MCF 10A (cell line): ENCODE data around the gene RAB5B. TPM values are rescaled to one million over a fixed set of nuclear protein-coding genes. Genes with fewer than 3 reads are reported as not detected.

Experiments used
- BruUV-seq: library from RNA; stranded (reverse); fragments of 400-500 nt; replicated peaks from 2 replicates; lab custom pipeline; 2021; lab: Mats Ljungman, UMichigan
- CTCF ChIA-PET: fragments of 300-600 bp; sonication (Branson Sonifier 250); formaldehyde crosslinking; extraction: SDS; loops from one replicate; lab custom pipeline; 2021; ENCODE audit warnings: antibody characterized with exemption, inconsistent platforms; lab: Yijun Ruan, JAX
- POLR2A ChIA-PET: fragments of 300-600, 350-650 bp; sonication (Branson Sonifier 250); formaldehyde crosslinking; extraction: SDS; loops from one replicate; lab custom pipeline; 2020; ENCODE audit warnings: antibody characterized with exemption, inconsistent platforms; lab: Yijun Ruan, JAX
- DNase-seq: peaks from one replicate; pipeline ENCODE4 v3.0.0-alpha.2; 2018; ENCODE audit not compliant: unreplicated experiment
- H3K27ac Mint-ChIP-seq: one replicate; pipeline ENCODE4 v1.8.0; 2022; ENCODE audit warnings: mild to moderate bottlenecking, low read depth, mixed read lengths; ENCODE audit not compliant: unreplicated experiment
- H3K27me3 Mint-ChIP-seq: one replicate; pipeline ENCODE4 v1.8.0; 2022; ENCODE audit warnings: mixed read lengths; ENCODE audit not compliant: insufficient read depth, unreplicated experiment
- H3K36me3 Mint-ChIP-seq: one replicate; pipeline ENCODE4 v1.8.0; 2022; ENCODE audit warnings: mild to moderate bottlenecking, moderate library complexity, mixed read lengths; ENCODE audit not compliant: insufficient read depth, unreplicated experiment
- H3K4me1 Mint-ChIP-seq: one replicate; pipeline ENCODE4 v1.8.0; 2022; ENCODE audit warnings: mixed read lengths; ENCODE audit not compliant: insufficient read depth, unreplicated experiment
- H3K4me3 Mint-ChIP-seq: one replicate; pipeline ENCODE4 v1.8.0; 2022; ENCODE audit warnings: mild to moderate bottlenecking, moderate library complexity, mixed read lengths; ENCODE audit not compliant: unreplicated experiment
- H3K9me3 Mint-ChIP-seq: one replicate; pipeline ENCODE4 v1.8.0; 2022; ENCODE audit warnings: mixed read lengths; ENCODE audit not compliant: unreplicated experiment
- intact Hi-C: fragments of 100-400 bp; cut with micrococcal nuclease; formaldehyde crosslinking; loops from 2 replicates; pipeline ENCODE4 v1.14.1; 2022
- total RNA-seq: library from RNA; stranded (reverse); gene quantifications from 2 replicates; pipeline ENCODE4 v1.2.3, GENCODE V29; 2022
- TF ChIP-seq, protein P1 (sequence below): fragments of 200-600 bp; IDR thresholded peaks from one replicate; pipeline ENCODE4 v1.8.0; 2022; ENCODE audit warnings: antibody characterized with exemption, mild to moderate bottlenecking; ENCODE audit not compliant: unreplicated experiment

The RAB5B gene
- total RNA-seq, 1 experiment from 2014 or later: 67.4 TPM

DNA sequence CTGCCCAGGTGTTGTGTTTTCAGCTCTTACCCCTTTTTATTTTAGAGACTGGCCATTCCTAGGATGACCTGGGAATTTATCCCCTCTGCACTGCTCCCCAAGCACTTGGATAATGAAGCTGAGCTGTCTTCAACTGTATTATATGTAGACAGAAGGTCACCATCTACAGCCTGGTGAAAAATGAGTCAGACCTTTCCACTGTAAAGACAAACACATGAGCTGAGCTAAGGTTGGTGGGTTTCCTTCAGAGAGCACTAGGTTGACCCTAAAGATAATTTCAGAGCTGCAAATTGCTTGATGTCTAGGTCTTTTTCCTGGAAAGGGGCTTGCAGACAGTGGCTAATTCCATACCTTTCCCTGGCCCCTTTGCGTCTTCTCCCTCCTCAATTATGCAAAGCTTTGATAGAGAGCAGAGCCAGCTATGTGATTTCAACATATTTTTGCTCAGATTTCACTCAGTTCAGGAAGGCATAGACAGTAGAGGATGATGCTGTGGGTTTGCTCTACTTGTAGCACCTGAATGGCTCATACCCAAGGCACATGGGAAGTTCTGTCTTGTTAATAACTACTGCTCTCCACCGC is 37.7 kb downstream of the RAB5B start:
- ChIA-PET CTCF (interaction anchor here (0.6 to 1.4 kb wide), 4 partner anchors 13 to 66 kb away, joined by 3 to 7 read pairs (median 4); no protein-coding TSS in a partner anchor), POLR2A (interaction anchor here (0.5 to 1.1 kb wide), 4 partner anchors 22 to 146 kb away, joined by 3 to 4 read pairs (median 4); partner anchors contain the start of gene PYM1)
- no peak for DNase-seq
- TF ChIP-seq, protein P1, sequence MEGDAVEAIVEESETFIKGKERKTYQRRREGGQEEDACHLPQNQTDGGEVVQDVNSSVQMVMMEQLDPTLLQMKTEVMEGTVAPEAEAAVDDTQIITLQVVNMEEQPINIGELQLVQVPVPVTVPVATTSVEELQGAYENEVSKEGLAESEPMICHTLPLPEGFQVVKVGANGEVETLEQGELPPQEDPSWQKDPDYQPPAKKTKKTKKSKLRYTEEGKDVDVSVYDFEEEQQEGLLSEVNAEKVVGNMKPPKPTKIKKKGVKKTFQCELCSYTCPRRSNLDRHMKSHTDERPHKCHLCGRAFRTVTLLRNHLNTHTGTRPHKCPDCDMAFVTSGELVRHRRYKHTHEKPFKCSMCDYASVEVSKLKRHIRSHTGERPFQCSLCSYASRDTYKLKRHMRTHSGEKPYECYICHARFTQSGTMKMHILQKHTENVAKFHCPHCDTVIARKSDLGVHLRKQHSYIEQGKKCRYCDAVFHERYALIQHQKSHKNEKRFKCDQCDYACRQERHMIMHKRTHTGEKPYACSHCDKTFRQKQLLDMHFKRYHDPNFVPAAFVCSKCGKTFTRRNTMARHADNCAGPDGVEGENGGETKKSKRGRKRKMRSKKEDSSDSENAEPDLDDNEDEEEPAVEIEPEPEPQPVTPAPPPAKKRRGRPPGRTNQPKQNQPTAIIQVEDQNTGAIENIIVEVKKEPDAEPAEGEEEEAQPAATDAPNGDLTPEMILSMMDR: no peak
- no peaks in the 10 kb centered on the region for H3K27me3 Mint-ChIP-seq
- no peaks in the 10 kb centered on the region for H3K9me3 Mint-ChIP-seq
- H3K36me3 Mint-ChIP-seq: peaks cover 6% of the 10 kb centered on the region
- no TSS peak for BruUV-seq
- intact Hi-C loops: no loop called here
- H3K4me3 Mint-ChIP-seq: no peak overlapping the region
- H3K4me1 Mint-ChIP-seq: no peaks in the 10 kb centered on the region
- peak overlapping the region; percentile 49 for H3K27ac Mint-ChIP-seq

DNA sequence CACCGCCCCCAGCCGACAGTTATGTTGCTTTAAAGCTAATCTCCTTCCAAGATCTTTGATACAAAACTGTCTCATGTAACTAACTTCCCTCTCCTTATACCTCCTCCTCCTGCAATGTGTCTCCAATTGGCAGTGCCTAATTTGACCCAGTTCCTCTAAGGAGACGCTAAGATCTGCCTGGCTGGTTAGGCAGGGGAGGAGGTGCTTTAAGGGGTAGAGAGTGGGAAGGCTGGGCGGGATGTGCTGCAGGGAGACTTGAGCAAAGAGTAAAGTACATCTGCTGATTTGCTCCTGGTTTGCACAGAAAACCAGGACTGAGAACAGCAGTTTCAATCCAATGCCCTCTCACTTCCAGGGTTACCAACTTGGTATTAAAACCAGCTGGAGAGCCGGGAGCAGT is 39.6 kb downstream of the RAB5B start:
- Mint-ChIP-seq H3K4me3 (no peak overlapping the region), H3K27ac (no peak overlapping the region), H3K9me3 (no peaks in the 10 kb centered on the region), H3K27me3 (no peaks in the 10 kb centered on the region), H3K36me3 (peaks cover 6% of the 10 kb centered on the region), H3K4me1 (no peaks in the 10 kb centered on the region)
- TF ChIP-seq, protein P1: no peak
- DNase-seq: no peak
- intact Hi-C loops: no loop called here
- no TSS peak for BruUV-seq
- POLR2A ChIA-PET: no interaction called here
- CTCF ChIA-PET: interaction anchor here (1.1 to 1.3 kb wide), 3 partner anchors 16 to 39 kb away, joined by 3 to 4 read pairs (median 4); partner anchors contain the start of gene SUOX

DNA sequence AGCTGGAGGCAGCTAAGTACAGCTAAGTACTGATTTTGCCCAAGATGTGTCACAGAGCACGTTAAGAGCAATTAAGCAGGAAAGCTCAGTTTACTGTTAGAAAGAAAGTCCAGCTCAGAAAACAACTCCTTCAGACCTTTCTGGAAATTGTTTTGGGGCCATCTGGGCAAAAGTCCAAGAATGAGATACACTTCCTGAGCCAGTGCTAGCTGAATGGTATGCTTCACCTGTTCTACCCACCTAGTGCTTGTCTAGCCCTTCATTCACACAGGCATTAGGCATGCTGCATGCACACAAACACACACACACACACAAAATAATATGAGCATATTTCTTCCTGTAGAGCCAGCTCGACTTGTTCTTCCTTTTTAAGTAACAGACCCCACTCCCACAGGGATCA is 40.3 kb downstream of the RAB5B start:
- Mint-ChIP-seq H3K4me1 (no peaks in the 10 kb centered on the region), H3K36me3 (peaks cover 6% of the 10 kb centered on the region), H3K27me3 (no peaks in the 10 kb centered on the region), H3K27ac (no peak overlapping the region), H3K9me3 (no peaks in the 10 kb centered on the region), H3K4me3 (no peak overlapping the region)
- intact Hi-C loops: no loop called here
- CTCF ChIA-PET: interaction anchor here (0.6 to 1.3 kb wide), 4 partner anchors 17 to 106 kb away, joined by 3 to 4 read pairs (median 4); partner anchors contain the start of gene SUOX
- no peak for DNase-seq
- BruUV-seq: no TSS peak
- POLR2A ChIA-PET: no interaction called here
- TF ChIP-seq, protein P1: no peak

DNA sequence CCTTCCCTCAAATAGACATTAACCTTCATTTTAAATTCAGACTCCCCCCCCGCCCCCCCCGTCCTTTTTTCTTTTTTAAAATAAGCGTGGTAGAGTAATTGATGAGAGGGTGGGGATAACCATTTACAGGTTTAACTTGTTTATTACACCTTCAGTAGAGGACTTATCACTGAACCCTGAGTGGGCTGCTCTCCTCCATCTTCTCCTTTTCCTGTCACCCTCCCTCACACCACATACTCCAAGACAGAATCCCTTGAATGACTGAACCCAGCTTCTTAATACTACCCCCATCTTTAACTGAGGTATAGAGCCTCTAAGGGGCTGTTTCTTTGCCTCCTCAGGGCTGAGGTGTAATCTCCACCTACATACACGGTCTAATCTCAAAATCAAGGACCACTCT is 43.3 kb downstream of the RAB5B start:
- no peak overlapping the region for H3K27ac Mint-ChIP-seq
- ChIA-PET CTCF (interaction anchor here (1.3 to 1.4 kb wide), 3 partner anchors 8 to 30 kb away, joined by 3 to 4 read pairs (median 3); no protein-coding TSS in a partner anchor), POLR2A (no interaction called here)
- intact Hi-C loops: no loop called here
- no peaks in the 10 kb centered on the region for H3K27me3 Mint-ChIP-seq
- H3K9me3 Mint-ChIP-seq: no peaks in the 10 kb centered on the region
- H3K4me1 Mint-ChIP-seq: no peaks in the 10 kb centered on the region
- H3K4me3 Mint-ChIP-seq: no peak overlapping the region
- peaks cover 2% of the 10 kb centered on the region for H3K36me3 Mint-ChIP-seq
- no peak for DNase-seq
- TF ChIP-seq, protein P1: no peak
- BruUV-seq: no TSS peak
